CD4-positive, alpha-beta T cell treated with Interleukin-6 at 100 ng/mL for 8 hours (primary cell): Measurements from ENCODE around the gene ROPN1B.

Experiments used
- DNase-seq: peaks from one replicate; pipeline ENCODE4 v3.0.0-alpha.2; 2020; ENCODE audit warnings: mixed read lengths, low spot score

ROPN1B gene

GRCh38 chr3:126031981-126032471 lies 63.0 kb downstream of the ROPN1B start:
- no peak for DNase-seq
